Breast epithelium (tissue), 3 donors: ENCODE data around the gene MAP6.

Source experiments
- POLR2A ChIP-seq: fragments of 450-650 bp; IDR thresholded peaks from one replicate; pipeline ENCODE4 v1.6.1; 2016; ENCODE audit warnings: antibody characterized with exemption, mild to moderate bottlenecking, moderate library complexity
- TF ChIP-seq, protein P1 (sequence below), 3 donors: fragments of 450-650 bp; IDR thresholded peaks; one replicate each; pipeline ENCODE4 v1.5.1; 2016 to 2017; ENCODE audit warnings: antibody characterized with exemption in 3 of 3, mild to moderate bottlenecking in 3 of 3, moderate library complexity in 3 of 3

- no peak for TF ChIP-seq POLR2A
- TF ChIP-seq, protein P1, sequence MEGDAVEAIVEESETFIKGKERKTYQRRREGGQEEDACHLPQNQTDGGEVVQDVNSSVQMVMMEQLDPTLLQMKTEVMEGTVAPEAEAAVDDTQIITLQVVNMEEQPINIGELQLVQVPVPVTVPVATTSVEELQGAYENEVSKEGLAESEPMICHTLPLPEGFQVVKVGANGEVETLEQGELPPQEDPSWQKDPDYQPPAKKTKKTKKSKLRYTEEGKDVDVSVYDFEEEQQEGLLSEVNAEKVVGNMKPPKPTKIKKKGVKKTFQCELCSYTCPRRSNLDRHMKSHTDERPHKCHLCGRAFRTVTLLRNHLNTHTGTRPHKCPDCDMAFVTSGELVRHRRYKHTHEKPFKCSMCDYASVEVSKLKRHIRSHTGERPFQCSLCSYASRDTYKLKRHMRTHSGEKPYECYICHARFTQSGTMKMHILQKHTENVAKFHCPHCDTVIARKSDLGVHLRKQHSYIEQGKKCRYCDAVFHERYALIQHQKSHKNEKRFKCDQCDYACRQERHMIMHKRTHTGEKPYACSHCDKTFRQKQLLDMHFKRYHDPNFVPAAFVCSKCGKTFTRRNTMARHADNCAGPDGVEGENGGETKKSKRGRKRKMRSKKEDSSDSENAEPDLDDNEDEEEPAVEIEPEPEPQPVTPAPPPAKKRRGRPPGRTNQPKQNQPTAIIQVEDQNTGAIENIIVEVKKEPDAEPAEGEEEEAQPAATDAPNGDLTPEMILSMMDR (IDR thresholded peaks at IDR 0.05), result no peak
Observed at GRCh38 chr11:75677909-75678308, 9.1 kb upstream of the MAP6 start.
